ENCODE results near the gene SMS.

GRCh38 chrX:21986596-21986995, 46.1 kb downstream of the SMS start:
- no peak for TF ChIP-seq USF1 (IDR thresholded peaks at IDR 0.05)
- no peak for TF ChIP-seq REST (IDR thresholded peaks at IDR 0.05; ENCODE audit: low read depth)
- no peak for TF ChIP-seq MAX (IDR thresholded peaks at IDR 0.05)
- TF ChIP-seq TAF1 (IDR thresholded peaks at IDR 0.05; ENCODE audit: low read depth): no peak
- TF ChIP-seq TCF12 (IDR thresholded peaks at IDR 0.05; ENCODE audit: low read depth): no peak
- no peak for TF ChIP-seq ZBTB7A (IDR thresholded peaks at IDR 0.05; ENCODE audit: low read depth)
- no peak for TF ChIP-seq EP300 (IDR thresholded peaks at IDR 0.05; ENCODE audit: borderline replicate concordance)
- TF ChIP-seq FOXM1 (IDR thresholded peaks at IDR 0.05; ENCODE audit: borderline replicate concordance, low read depth): no peak
- no peak for TF ChIP-seq YY1 (IDR thresholded peaks at IDR 0.05; ENCODE audit: low read depth)
- no peak for TF ChIP-seq RAD21 (IDR thresholded peaks at IDR 0.05; ENCODE audit: low read depth)
- TF ChIP-seq NFIC (IDR thresholded peaks at IDR 0.05): no peak
- no peak for TF ChIP-seq TEAD4 (IDR thresholded peaks at IDR 0.05)
- no peak for TF ChIP-seq EGR1 (IDR thresholded peaks at IDR 0.05)
- TF ChIP-seq CEBPB (IDR thresholded peaks at IDR 0.05): no peak

All from Ishikawa (cell line).